ENCODE data around the gene IGFL2. TPM values are rescaled to one million over a fixed set of nuclear protein-coding genes. Genes with fewer than 3 reads are reported as not detected.

IGFL2 gene
- polyA plus RNA-seq, 3 donors = not detected

DNA sequence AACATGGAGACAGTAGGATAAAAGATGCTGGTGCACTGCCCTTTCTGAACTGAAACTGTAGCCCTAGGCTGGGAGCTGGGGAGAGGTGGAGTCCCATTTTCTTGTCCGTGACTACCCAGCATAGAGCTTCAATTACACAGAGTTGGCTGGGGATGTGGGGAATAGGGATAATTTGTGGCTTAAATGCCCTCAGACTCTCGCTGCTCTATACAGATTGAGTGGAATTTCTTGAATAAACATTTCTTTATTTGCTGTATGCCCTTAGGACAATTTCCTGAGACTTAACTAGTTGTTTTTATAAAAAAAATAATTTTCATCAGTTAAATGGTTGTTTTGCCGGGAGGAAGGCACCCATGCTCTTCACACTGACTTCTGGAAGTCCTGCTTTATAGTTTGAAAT, 7.2 kb downstream of the IGFL2 start:
- H2AFZ ChIP-seq (ENCODE audit: insufficient read depth, low read depth, low read length, poor library complexity, severe bottlenecking) = no peak overlapping the region
- Mint-ChIP-seq H3K36me3 (no peaks in the 10 kb centered on the region), H3K9me3 (no peaks in the 10 kb centered on the region), H3K4me1 (no peaks in the 10 kb centered on the region), H3K4me3 (no peak overlapping the region), H3K27ac (peak overlapping the region in 1 of 7 donors; percentile 19), H3K27me3 (ENCODE audit: low read depth in 3 of 3) (peaks cover 22 to 41% (median 27%) of the 10 kb centered on the region in 3 donors)
- no peaks in the 10 kb centered on the region for H3K9me3 ChIP-seq (replicated peaks in 1 of 2; ENCODE audit: control insufficient read depth in 1 of 2, insufficient read depth in 1 of 2, low read length in 2 of 2)
- TF ChIP-seq, protein P1, sequence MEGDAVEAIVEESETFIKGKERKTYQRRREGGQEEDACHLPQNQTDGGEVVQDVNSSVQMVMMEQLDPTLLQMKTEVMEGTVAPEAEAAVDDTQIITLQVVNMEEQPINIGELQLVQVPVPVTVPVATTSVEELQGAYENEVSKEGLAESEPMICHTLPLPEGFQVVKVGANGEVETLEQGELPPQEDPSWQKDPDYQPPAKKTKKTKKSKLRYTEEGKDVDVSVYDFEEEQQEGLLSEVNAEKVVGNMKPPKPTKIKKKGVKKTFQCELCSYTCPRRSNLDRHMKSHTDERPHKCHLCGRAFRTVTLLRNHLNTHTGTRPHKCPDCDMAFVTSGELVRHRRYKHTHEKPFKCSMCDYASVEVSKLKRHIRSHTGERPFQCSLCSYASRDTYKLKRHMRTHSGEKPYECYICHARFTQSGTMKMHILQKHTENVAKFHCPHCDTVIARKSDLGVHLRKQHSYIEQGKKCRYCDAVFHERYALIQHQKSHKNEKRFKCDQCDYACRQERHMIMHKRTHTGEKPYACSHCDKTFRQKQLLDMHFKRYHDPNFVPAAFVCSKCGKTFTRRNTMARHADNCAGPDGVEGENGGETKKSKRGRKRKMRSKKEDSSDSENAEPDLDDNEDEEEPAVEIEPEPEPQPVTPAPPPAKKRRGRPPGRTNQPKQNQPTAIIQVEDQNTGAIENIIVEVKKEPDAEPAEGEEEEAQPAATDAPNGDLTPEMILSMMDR (IDR thresholded peaks at IDR 0.05) = no peak
- no CpG with 5 or more reads among the region's 3 CpGs for WGBS (ENCODE audit: insufficient coverage)
- no peaks in the 10 kb centered on the region for H3K4me1 ChIP-seq (ENCODE audit: control insufficient read depth in 1 of 2, insufficient read depth in 2 of 2, low read length in 2 of 2)
- intact Hi-C loops (cut with micrococcal nuclease) = no loop called here
- no peaks in the 10 kb centered on the region for H3K36me3 ChIP-seq (replicated peaks in 1 of 2; ENCODE audit: control insufficient read depth in 1 of 2, insufficient read depth in 2 of 2, low read length in 2 of 2)
- no peak overlapping the region for H3K4me3 ChIP-seq (replicated peaks in 1 of 3; ENCODE audit: low read depth in 2 of 3, low read length in 3 of 3)
- no peaks in the 10 kb centered on the region for H3K79me2 ChIP-seq (ENCODE audit: insufficient read depth, low read length)
- H3K27ac ChIP-seq (ENCODE audit: low read depth in 1 of 2, low read length in 2 of 2) = no peak overlapping the region
- no peak overlapping the region for H3K4me2 ChIP-seq (replicated peaks; ENCODE audit: extremely low read depth, low read length, poor library complexity, severe bottlenecking)
- H3K27me3 ChIP-seq (ENCODE audit: control insufficient read depth in 2 of 2, insufficient read depth in 2 of 2, low read length in 2 of 2) = peaks cover 4 to 18% of the 10 kb centered on the region in 2 donors
- DNase-seq = no peak
- no peak overlapping the region for H3K9ac ChIP-seq (ENCODE audit: insufficient read depth, low read length, poor library complexity, severe bottlenecking)
- no peaks in the 10 kb centered on the region for H4K20me1 ChIP-seq (ENCODE audit: insufficient read depth, low read length)

DNA sequence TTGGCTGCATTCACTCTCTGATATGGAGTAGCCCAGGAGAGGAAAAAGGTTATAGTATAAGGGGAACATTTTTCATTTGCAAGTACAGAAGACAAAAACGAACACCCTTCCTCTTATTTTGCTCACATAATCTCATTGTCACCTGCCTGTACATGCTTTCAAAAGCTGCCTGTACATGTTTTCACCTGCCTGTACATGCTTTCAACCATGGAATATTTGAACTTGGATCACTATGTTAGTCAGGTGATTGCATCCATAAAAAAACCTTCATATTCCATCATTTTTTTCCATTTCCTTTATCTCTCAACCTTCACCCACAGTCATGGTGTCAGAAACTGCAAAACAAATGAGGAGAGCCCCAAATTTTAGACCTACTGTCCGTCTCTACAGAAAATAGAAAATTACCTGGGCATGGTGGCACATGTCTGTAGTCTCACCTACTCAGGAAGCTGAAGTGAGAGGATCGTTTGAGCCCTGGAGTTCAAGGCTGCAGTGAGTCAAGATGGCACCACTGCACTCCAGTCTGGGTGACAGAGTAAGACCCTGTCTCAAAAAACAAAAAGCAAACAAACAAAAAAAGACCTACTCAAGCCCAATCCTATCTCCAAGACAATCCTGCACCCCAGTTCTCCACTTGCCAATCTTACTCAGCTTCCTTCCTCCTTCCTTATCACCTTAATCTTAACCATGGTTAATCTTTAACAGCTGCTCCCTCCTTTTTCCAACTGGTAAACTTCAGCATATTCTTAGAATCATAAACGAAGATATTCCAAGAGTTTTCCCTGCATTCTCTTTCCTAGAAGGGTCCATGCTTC, 11.6 kb downstream of the IGFL2 start:
- Histone ChIP-seq H3K9ac (ENCODE audit: insufficient read depth, low read length, poor library complexity, severe bottlenecking) (no peak overlapping the region), H3K4me1 (ENCODE audit: control insufficient read depth in 1 of 2, insufficient read depth in 2 of 2, low read length in 2 of 2) (no peaks in the 10 kb centered on the region), H3K27me3 (ENCODE audit: control insufficient read depth in 2 of 2, insufficient read depth in 2 of 2, low read length in 2 of 2) (peaks cover 4 to 9% of the 10 kb centered on the region in 2 donors), H3K4me3 (replicated peaks in 1 of 3; ENCODE audit: low read depth in 2 of 3, low read length in 3 of 3) (no peak overlapping the region), H4K20me1 (ENCODE audit: insufficient read depth, low read length) (no peaks in the 10 kb centered on the region), H3K27ac (ENCODE audit: low read depth in 1 of 2, low read length in 2 of 2) (no peak overlapping the region), H3K4me2 (replicated peaks; ENCODE audit: extremely low read depth, low read length, poor library complexity, severe bottlenecking) (no peak overlapping the region), H3K79me2 (ENCODE audit: insufficient read depth, low read length) (no peaks in the 10 kb centered on the region), H3K36me3 (replicated peaks in 1 of 2; ENCODE audit: control insufficient read depth in 1 of 2, insufficient read depth in 2 of 2, low read length in 2 of 2) (no peaks in the 10 kb centered on the region), H2AFZ (ENCODE audit: insufficient read depth, low read depth, low read length, poor library complexity, severe bottlenecking) (no peak overlapping the region), H3K9me3 (replicated peaks in 1 of 2; ENCODE audit: control insufficient read depth in 1 of 2, insufficient read depth in 1 of 2, low read length in 2 of 2) (peaks cover 0 to 4% of the 10 kb centered on the region in 2 donors)
- peak overlapping the region in 1 of 7 donors; percentile 3 for H3K27ac Mint-ChIP-seq
- peaks cover 10 to 26% (median 25%) of the 10 kb centered on the region in 3 donors for H3K27me3 Mint-ChIP-seq (ENCODE audit: low read depth in 3 of 3)
- 67% methylated on average over 1 of the region's 4 CpGs for WGBS (ENCODE audit: insufficient coverage)
- intact Hi-C loops (cut with micrococcal nuclease) = no loop called here
- H3K4me3 Mint-ChIP-seq = no peak overlapping the region
- H3K4me1 Mint-ChIP-seq = no peaks in the 10 kb centered on the region
- peaks cover 9 to 20% (median 18%) of the 10 kb centered on the region in 7 donors for H3K9me3 Mint-ChIP-seq
- TF ChIP-seq, protein P1 (IDR thresholded peaks at IDR 0.05) = no peak
- H3K36me3 Mint-ChIP-seq = no peaks in the 10 kb centered on the region
- DNase-seq = no peak

All from CD14-positive monocyte (primary cell).